Heart left ventricle (tissue), 16 donors: Measurements from ENCODE around the gene ANK3. TPM values are rescaled to one million over a fixed set of nuclear protein-coding genes. Genes with fewer than 3 reads are reported as not detected.

Experiments used
- ATAC-seq, 4 donors: fragments of 200-7000 bp; cut with Tn5 transposase; one replicate each; pipeline ENCODE4 v1.9.1; 2020 to 2022; ENCODE audit warnings: moderate library complexity in 4 of 4, mild to moderate bottlenecking in 3 of 4, moderate number of reproducible peaks in 1 of 4
- DNase-seq, 5 donors: peaks; one replicate each; pipeline ENCODE4 v3.0.0-alpha.2; 2020
- H3K27ac ChIP-seq, 12 donors: fragments of 200-600 bp; sonication (generic) in 4 of 12; one replicate each; pipeline versions ENCODE4 v1.5.0 to v1.8.0; 2016 to 2022; ENCODE audit warnings: mild to moderate bottlenecking in 2 of 12
- H3K27me3 ChIP-seq, 9 donors: fragments of 200-600 bp; sonication (generic) in 2 of 9; one replicate each; pipeline versions ENCODE4 v1.5.1 to v1.8.0; 2016 to 2022; ENCODE audit warnings: mild to moderate bottlenecking in 3 of 9
- H3K36me3 ChIP-seq, 9 donors: fragments of 200-600 bp; sonication (generic) in 2 of 9; one replicate each; pipeline versions ENCODE4 v1.5.0 to v1.8.0; 2018 to 2022; ENCODE audit warnings: mild to moderate bottlenecking in 2 of 9
- H3K4me1 ChIP-seq, 12 donors: fragments of 200-600 bp; sonication (generic) in 4 of 12; one replicate each; pipeline versions ENCODE4 v1.5.0 to v1.8.0; 2016 to 2022; ENCODE audit warnings: mild to moderate bottlenecking in 3 of 12
- H3K4me3 ChIP-seq, 12 donors: fragments of 200-600 bp; sonication (generic) in 4 of 12; one replicate each; pipeline versions ENCODE4 v1.5.0 to v1.8.0; 2017 to 2022; ENCODE audit warnings: mild to moderate bottlenecking in 9 of 12, moderate library complexity in 4 of 12
- H3K9me3 ChIP-seq, 12 donors: fragments of 200-600 bp; sonication (generic) in 4 of 12; one replicate each; pipeline versions ENCODE4 v1.5.0 to v1.8.0; 2016 to 2022; ENCODE audit warnings: mild to moderate bottlenecking in 1 of 12
- POLR2A ChIP-seq, 2 donors: fragments of 450-650 bp; IDR thresholded peaks; one replicate each; pipeline ENCODE4 v1.6.1; 2017; ENCODE audit warnings: antibody characterized with exemption in 2 of 2, mild to moderate bottlenecking in 2 of 2, moderate library complexity in 2 of 2
- WGBS, 4 donors: extraction: QIAGEN DNeasy Blood & Tissue Kit in 2 of 4; methylation state at CpG; one replicate each; pipeline versions ENCODE4 v1.1.5 to v1.1.7; 2013 to 2018; 5-methylcytosine and 5-hydroxymethylcytosine counted together
- intact Hi-C, 10 donors: fragments of 100-400 bp; cut with DNase I; formaldehyde crosslinking; loops; one replicate each; pipeline versions ENCODE4 v1.11.1 to v1.14.2; 2022
- polyA plus RNA-seq, 2 donors: library from polyadenylated mRNA; stranded (reverse); fragments of 200-250 nt; gene quantifications; one replicate each; pipeline ENCODE4 v1.2.3, GENCODE V29; 2013
- total RNA-seq, 9 donors: library from RNA; depleted of rRNA in 2 of 9; stranded (reverse); fragments of >200 nt in 2 of 9; fragmentation: NEBNext Ultra II Directional in 3 of 9; extraction: Animal tissue kit (Norgen Biotek cat#: 25700) in 3 of 9; gene quantifications; one replicate each; pipeline versions ENCODE4 v1.1.0 to v1.2.4, GENCODE V29; 2016 to 2023
- TF ChIP-seq, protein P1 (sequence below), 12 donors: fragments of 200-600 bp; sonication (generic) in 4 of 12; IDR thresholded peaks; one replicate each; pipeline versions ENCODE4 v1.5.0 to v1.8.0; 2018 to 2022; ENCODE audit warnings: antibody characterized with exemption in 12 of 12, mild to moderate bottlenecking in 5 of 12
- donor health status: ischemic (EF 13 %, LVEDD 7.1; RV severe dilation, severe dysfunction).
- donor health status: healthy with polysubstance abuse.
- donor health status: DM: no; HTN: yes; CAD: no.
- donor health status: DM: no; HTN: no; CAD: no.
- donor health status: ischemic (EF 25% LVEDD 6.9; RV normal size, moderate dysfunction).
- donor health status: ischemic (EF 25% LVEDD 5.7; RV mildly dilated, moderate dysfunction).
- donor health status: healthy.
- donor health status: DM: yes; HTN: yes; CAD: no.
- donor health status: ischemic (EF 35%, LVEDD 5.7; RV mildly dilated, moderate dysfunction).
- donor health status: nonischemic (EF 11% LVEDD 7.7; RV severe dilation, severe dysfunction).
- donor health status: DM: yes; HTN: yes; CAD: no.
- donor health status: PGD.
- donor health status: ischemic (EF 29% LVEDD 5.4; RV normal size, mild dysfunction).
- donor health status: nonischemic (EF 23%, LVEDD 6.1; RV moderate dilation, normal function).

Gene ANK3
- total and polyA plus RNA-seq, 11 donors, result 33.8 to 576 (median 239) TPM

- DNase-seq (no peak), ATAC-seq (no peak)
- H3K27me3 ChIP-seq, result no peaks in the 10 kb centered on the region
- H3K4me3 ChIP-seq, result no peak overlapping the region
- no peaks in the 10 kb centered on the region for H3K4me1 ChIP-seq
- intact Hi-C loops, result no loop called here
- WGBS, 4 donors, result 83 to 88% (median 85%) methylated on average over 3 of the region's 3 CpGs
- H3K27ac ChIP-seq, result no peak overlapping the region
- H3K9me3 ChIP-seq, result no peaks in the 10 kb centered on the region
- no peaks in the 10 kb centered on the region for H3K36me3 ChIP-seq
- TF ChIP-seq, protein P1, sequence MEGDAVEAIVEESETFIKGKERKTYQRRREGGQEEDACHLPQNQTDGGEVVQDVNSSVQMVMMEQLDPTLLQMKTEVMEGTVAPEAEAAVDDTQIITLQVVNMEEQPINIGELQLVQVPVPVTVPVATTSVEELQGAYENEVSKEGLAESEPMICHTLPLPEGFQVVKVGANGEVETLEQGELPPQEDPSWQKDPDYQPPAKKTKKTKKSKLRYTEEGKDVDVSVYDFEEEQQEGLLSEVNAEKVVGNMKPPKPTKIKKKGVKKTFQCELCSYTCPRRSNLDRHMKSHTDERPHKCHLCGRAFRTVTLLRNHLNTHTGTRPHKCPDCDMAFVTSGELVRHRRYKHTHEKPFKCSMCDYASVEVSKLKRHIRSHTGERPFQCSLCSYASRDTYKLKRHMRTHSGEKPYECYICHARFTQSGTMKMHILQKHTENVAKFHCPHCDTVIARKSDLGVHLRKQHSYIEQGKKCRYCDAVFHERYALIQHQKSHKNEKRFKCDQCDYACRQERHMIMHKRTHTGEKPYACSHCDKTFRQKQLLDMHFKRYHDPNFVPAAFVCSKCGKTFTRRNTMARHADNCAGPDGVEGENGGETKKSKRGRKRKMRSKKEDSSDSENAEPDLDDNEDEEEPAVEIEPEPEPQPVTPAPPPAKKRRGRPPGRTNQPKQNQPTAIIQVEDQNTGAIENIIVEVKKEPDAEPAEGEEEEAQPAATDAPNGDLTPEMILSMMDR (IDR thresholded peaks at IDR 0.05), result no peak
- TF ChIP-seq POLR2A (IDR thresholded peaks at IDR 0.05), result no peak
Measured at GRCh38 chr10:60006062-60006461, 383.6 kb downstream of the ANK3 start.

- DNase-seq, result no peak
- H3K27ac ChIP-seq, result no peak overlapping the region
- WGBS, 4 donors, result 69 to 79% (median 73%) methylated on average over 5 of the region's 5 CpGs
- no peaks in the 10 kb centered on the region for H3K4me1 ChIP-seq
- no peak overlapping the region for H3K4me3 ChIP-seq
- no peaks in the 10 kb centered on the region for H3K9me3 ChIP-seq
- no peaks in the 10 kb centered on the region for H3K36me3 ChIP-seq
- H3K27me3 ChIP-seq, result no peaks in the 10 kb centered on the region
- no peak for ATAC-seq
- TF ChIP-seq, protein P1 (IDR thresholded peaks at IDR 0.05), result no peak
- TF ChIP-seq POLR2A (IDR thresholded peaks at IDR 0.05), result no peak
- intact Hi-C loops, result no loop called here
Measured at GRCh38 chr10:60003651-60004523, 385.8 kb downstream of the ANK3 start.

DNA sequence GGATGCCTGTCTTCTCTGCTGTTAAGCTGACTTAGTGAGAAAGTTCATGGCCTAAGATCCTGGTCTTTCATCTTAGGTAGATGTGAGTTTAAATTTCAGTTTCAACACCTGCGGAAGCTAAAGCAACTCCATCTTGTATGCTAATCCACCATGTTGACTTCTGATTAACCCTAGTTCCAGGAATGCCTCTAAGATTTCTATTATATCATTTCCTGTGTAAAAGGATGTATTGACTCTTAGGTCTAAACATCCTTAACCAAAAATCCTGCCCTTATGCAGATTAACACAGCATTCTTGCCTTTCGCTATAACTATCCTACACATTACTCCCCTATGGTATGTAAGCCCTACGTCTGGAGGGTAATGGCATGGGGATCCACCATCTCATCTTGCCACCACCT lies 388.9 kb downstream of the ANK3 start:
- no peaks in the 10 kb centered on the region for H3K4me1 ChIP-seq
- intact Hi-C loops, result no loop called here
- ATAC-seq (no peak), DNase-seq (no peak)
- no peak overlapping the region for H3K27ac ChIP-seq
- no peak overlapping the region for H3K4me3 ChIP-seq
- WGBS, 4 donors, result 91 to 98% (median 96%) methylated on average over 3 of the region's 3 CpGs
- no peaks in the 10 kb centered on the region for H3K9me3 ChIP-seq
- TF ChIP-seq, protein P1 (IDR thresholded peaks at IDR 0.05), result no peak
- no peak for TF ChIP-seq POLR2A (IDR thresholded peaks at IDR 0.05)
- no peaks in the 10 kb centered on the region for H3K27me3 ChIP-seq
- no peaks in the 10 kb centered on the region for H3K36me3 ChIP-seq

- Histone ChIP-seq H3K27ac (no peak overlapping the region), H3K4me1 (no peaks in the 10 kb centered on the region), H3K4me3 (no peak overlapping the region), H3K9me3 (no peaks in the 10 kb centered on the region), H3K36me3 (no peaks in the 10 kb centered on the region), H3K27me3 (no peaks in the 10 kb centered on the region)
- intact Hi-C loops, result no loop called here
- WGBS, 4 donors, result 44 to 54% (median 50%) methylated on average over 3 of the region's 3 CpGs
- no peak for ATAC-seq
- TF ChIP-seq, protein P1 (IDR thresholded peaks at IDR 0.05), result no peak
- no peak for TF ChIP-seq POLR2A (IDR thresholded peaks at IDR 0.05)
- DNase-seq, result no peak
Measured at GRCh38 chr10:59997827-59998525, 391.7 kb downstream of the ANK3 start.
